ENCODE data around the gene AGBL1. TPM values are rescaled to one million over a fixed set of nuclear protein-coding genes. Genes with fewer than 3 reads are reported as not detected.

Gene AGBL1
- total RNA-seq, 1 donor from 2014 or later = not detected

GRCh38 chr15:86892774-86893449 lies 813.2 kb downstream of the AGBL1 start:
- Histone ChIP-seq H3K36me3 (ENCODE audit: insufficient read depth, low read length) (no peaks in the 10 kb centered on the region), H3K9me3 (ENCODE audit: insufficient read depth, low read depth, low read length) (no peaks in the 10 kb centered on the region), H3K79me2 (ENCODE audit: insufficient read depth, low read length) (no peaks in the 10 kb centered on the region), H3K4me1 (ENCODE audit: insufficient read depth, low read length) (peaks cover 14% of the 10 kb centered on the region), H3K4me2 (ENCODE audit: low read length) (peak overlapping the region; percentile 76), H3K27me3 (ENCODE audit: insufficient read depth, low read length) (peaks cover 2% of the 10 kb centered on the region), H3K27ac (ENCODE audit: low read depth, low read length) (peak overlapping the region; percentile 5), H3K4me3 (ENCODE audit: insufficient read depth, low read depth, low read length) (peak overlapping the region; percentile 6), H3K9ac (ENCODE audit: low read length) (peak overlapping the region; percentile 12), H4K20me1 (ENCODE audit: insufficient read depth, low read length) (no peaks in the 10 kb centered on the region), H2AFZ (ENCODE audit: low read depth, low read length) (no peak overlapping the region)
- Mint-ChIP-seq H3K36me3 (ENCODE audit: low read depth, unreplicated experiment) (no peaks in the 10 kb centered on the region), H3K4me1 (ENCODE audit: low read depth, unreplicated experiment) (peaks cover 36% of the 10 kb centered on the region), H3K4me3 (ENCODE audit: unreplicated experiment) (peak overlapping the region; percentile 43), H3K9me3 (ENCODE audit: unreplicated experiment) (no peaks in the 10 kb centered on the region), H3K27ac (ENCODE audit: unreplicated experiment) (peak overlapping the region; percentile 93), H3K27me3 (ENCODE audit: low read depth, unreplicated experiment) (peaks cover 2% of the 10 kb centered on the region)
- DNase-seq (ENCODE audit: low read depth) = peak; percentile 96
- FAIRE-seq = no peak
- TF ChIP-seq EZH2 (IDR thresholded peaks at IDR 0.05; ENCODE audit: insufficient read depth, low read length) (no peak), CTCF (IDR thresholded peaks at IDR 0.05; ENCODE audit: insufficient read depth, low read depth, low read length) (no peak)

DNA sequence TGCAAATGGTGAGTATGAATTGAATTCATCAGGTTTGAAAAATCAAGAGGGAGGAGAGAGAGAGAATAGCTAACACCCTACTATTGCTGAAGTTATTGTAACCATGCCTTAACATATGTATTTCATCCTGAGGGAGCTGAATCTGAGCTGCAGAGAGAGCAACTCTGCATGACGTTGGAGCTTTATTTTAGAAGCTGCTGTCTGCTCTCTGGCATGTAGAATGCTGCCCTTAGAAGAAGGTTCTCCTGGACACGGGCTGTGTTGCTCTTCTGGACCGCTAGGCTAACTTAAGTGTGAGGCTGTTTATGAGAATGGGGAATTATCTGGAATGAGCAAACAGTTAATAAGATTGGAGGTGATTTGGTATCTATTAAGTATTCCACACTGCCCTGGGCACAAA lies 814.6 kb downstream of the AGBL1 start:
- Histone ChIP-seq H4K20me1 (ENCODE audit: insufficient read depth, low read length) (no peaks in the 10 kb centered on the region), H3K27ac (ENCODE audit: low read depth, low read length) (no peak overlapping the region), H2AFZ (ENCODE audit: low read depth, low read length) (no peak overlapping the region), H3K4me1 (ENCODE audit: insufficient read depth, low read length) (peaks cover 14% of the 10 kb centered on the region), H3K27me3 (ENCODE audit: insufficient read depth, low read length) (peaks cover 2% of the 10 kb centered on the region), H3K4me3 (ENCODE audit: insufficient read depth, low read depth, low read length) (no peak overlapping the region), H3K9me3 (ENCODE audit: insufficient read depth, low read depth, low read length) (no peaks in the 10 kb centered on the region), H3K4me2 (ENCODE audit: low read length) (no peak overlapping the region), H3K9ac (ENCODE audit: low read length) (no peak overlapping the region), H3K36me3 (ENCODE audit: insufficient read depth, low read length) (no peaks in the 10 kb centered on the region), H3K79me2 (ENCODE audit: insufficient read depth, low read length) (no peaks in the 10 kb centered on the region)
- no peak for DNase-seq (ENCODE audit: low read depth)
- no peak overlapping the region for H3K4me3 Mint-ChIP-seq (ENCODE audit: unreplicated experiment)
- TF ChIP-seq EZH2 (IDR thresholded peaks at IDR 0.05; ENCODE audit: insufficient read depth, low read length) = no peak
- TF ChIP-seq CTCF (IDR thresholded peaks at IDR 0.05; ENCODE audit: insufficient read depth, low read depth, low read length) = no peak
- H3K36me3 Mint-ChIP-seq (ENCODE audit: low read depth, unreplicated experiment) = no peaks in the 10 kb centered on the region
- no peaks in the 10 kb centered on the region for H3K9me3 Mint-ChIP-seq (ENCODE audit: unreplicated experiment)
- no peak for FAIRE-seq
- peaks cover 36% of the 10 kb centered on the region for H3K4me1 Mint-ChIP-seq (ENCODE audit: low read depth, unreplicated experiment)
- H3K27ac Mint-ChIP-seq (ENCODE audit: unreplicated experiment) = no peak overlapping the region
- no peaks in the 10 kb centered on the region for H3K27me3 Mint-ChIP-seq (ENCODE audit: low read depth, unreplicated experiment)
